ENCODE results near the gene PEMT. TPM values are rescaled to one million over a fixed set of nuclear protein-coding genes. Genes with fewer than 3 reads are reported as not detected.

The PEMT gene
- total RNA-seq, 2 experiments from 2014 or later, result 11.4 to 12.0 TPM

DNA sequence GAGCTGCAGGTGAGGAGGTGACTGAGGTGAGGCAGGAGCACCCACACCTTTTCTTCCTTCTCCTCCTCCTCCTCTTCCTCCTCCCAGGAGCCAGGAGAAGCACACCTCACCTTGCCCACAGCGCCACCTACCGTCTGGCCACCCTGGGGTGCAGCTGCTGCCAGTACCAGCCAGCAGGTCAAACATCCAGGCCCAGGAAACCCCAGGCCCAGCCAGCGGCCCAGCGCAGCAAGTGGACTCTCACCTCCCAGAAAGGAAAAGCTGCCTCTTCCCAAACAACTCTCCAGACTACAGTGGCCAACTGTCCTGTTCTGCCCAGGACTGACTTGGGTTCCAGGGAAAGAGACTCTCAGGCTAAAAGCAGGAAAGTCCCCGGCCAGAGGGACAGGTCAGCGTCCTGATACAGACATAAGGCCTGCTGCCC, 22.7 kb downstream of the PEMT start:
- ATAC-seq (ENCODE audit: poor library complexity) (no peak), DNase-seq (peak; percentile 16 to 64 (median 38))
- intact Hi-C loops (cut with DNase I, micrococcal nuclease), result loop anchor here (1.0 to 5.0 kb wide), 3 partner anchors 66 to 214 kb away; no protein-coding TSS in a partner anchor
- H3K4me3 Mint-ChIP-seq, result no peak overlapping the region
- Histone ChIP-seq H3K36me3 (ENCODE audit: insufficient read depth, low read length) (peaks cover 2% of the 10 kb centered on the region), H3K4me3 (ENCODE audit: low read length) (no peak overlapping the region), H3K27ac (ENCODE audit: low read depth in 1 of 2, low read length in 2 of 2) (no peak overlapping the region), H3K9me3 (ENCODE audit: control insufficient read depth in 1 of 2, insufficient read depth in 1 of 2, low read length in 2 of 2) (no peaks in the 10 kb centered on the region), H3K4me1 (ENCODE audit: insufficient read depth, low read length) (no peaks in the 10 kb centered on the region), H3K27me3 (ENCODE audit: control insufficient read depth in 1 of 2, insufficient read depth in 2 of 2, low read length in 2 of 2) (no peaks in the 10 kb centered on the region)
- no peaks in the 10 kb centered on the region for H3K9me3 Mint-ChIP-seq
- ChIA-PET CTCF (interaction anchor here (1.0 kb wide), 1 partner anchor 72 kb away, joined by 7 read pairs; the partner anchor contains the start of gene RASD1), POLR2A (no interaction called here)
- no peaks in the 10 kb centered on the region for H3K27me3 Mint-ChIP-seq
- no peaks in the 10 kb centered on the region for H3K4me1 Mint-ChIP-seq (ENCODE audit: low read depth)
- TF ChIP-seq CTCF (IDR thresholded peaks at IDR 0.05), result no peak
- H3K27ac Mint-ChIP-seq, result no peak overlapping the region
- H3K36me3 Mint-ChIP-seq (ENCODE audit: low read depth), result peaks cover 11% of the 10 kb centered on the region

- no peak overlapping the region for H3K4me3 ChIP-seq (ENCODE audit: low read length)
- H3K4me1 ChIP-seq (ENCODE audit: insufficient read depth, low read length), result no peaks in the 10 kb centered on the region
- Mint-ChIP-seq H3K36me3 (ENCODE audit: low read depth) (peaks cover 11% of the 10 kb centered on the region), H3K4me1 (ENCODE audit: low read depth) (no peaks in the 10 kb centered on the region), H3K4me3 (no peak overlapping the region), H3K27me3 (no peaks in the 10 kb centered on the region), H3K27ac (no peak overlapping the region), H3K9me3 (no peaks in the 10 kb centered on the region)
- peaks cover 2% of the 10 kb centered on the region for H3K36me3 ChIP-seq (ENCODE audit: insufficient read depth, low read length)
- no peak for TF ChIP-seq CTCF (IDR thresholded peaks at IDR 0.05)
- no peak overlapping the region for H3K27ac ChIP-seq (ENCODE audit: low read depth in 1 of 2, low read length in 2 of 2)
- CTCF ChIA-PET, result no interaction called here
- POLR2A ChIA-PET, result no interaction called here
- H3K9me3 ChIP-seq (ENCODE audit: control insufficient read depth in 1 of 2, insufficient read depth in 1 of 2, low read length in 2 of 2), result no peaks in the 10 kb centered on the region
- intact Hi-C loops (cut with DNase I, micrococcal nuclease), result loop anchor here (1.0 to 5.0 kb wide), 3 partner anchors 65 to 213 kb away; no protein-coding TSS in a partner anchor
- DNase-seq (no peak), ATAC-seq (ENCODE audit: poor library complexity) (no peak)
- H3K27me3 ChIP-seq (ENCODE audit: control insufficient read depth in 1 of 2, insufficient read depth in 2 of 2, low read length in 2 of 2), result no peaks in the 10 kb centered on the region
Measured at GRCh38 chr17:17567631-17568030, 23.9 kb downstream of the PEMT start.

- Histone ChIP-seq H3K36me3 (ENCODE audit: insufficient read depth, low read length) (peaks cover 2% of the 10 kb centered on the region), H3K4me1 (ENCODE audit: insufficient read depth, low read length) (no peaks in the 10 kb centered on the region), H3K27ac (ENCODE audit: low read depth in 1 of 2, low read length in 2 of 2) (no peak overlapping the region), H3K9me3 (ENCODE audit: control insufficient read depth in 1 of 2, insufficient read depth in 1 of 2, low read length in 2 of 2) (no peaks in the 10 kb centered on the region), H3K4me3 (ENCODE audit: low read length) (no peak overlapping the region), H3K27me3 (ENCODE audit: control insufficient read depth in 1 of 2, insufficient read depth in 2 of 2, low read length in 2 of 2) (no peaks in the 10 kb centered on the region)
- Mint-ChIP-seq H3K27ac (no peak overlapping the region), H3K4me3 (no peak overlapping the region), H3K36me3 (ENCODE audit: low read depth) (peaks cover 11% of the 10 kb centered on the region), H3K27me3 (no peaks in the 10 kb centered on the region), H3K9me3 (no peaks in the 10 kb centered on the region), H3K4me1 (ENCODE audit: low read depth) (no peaks in the 10 kb centered on the region)
- no peak for ATAC-seq (ENCODE audit: poor library complexity)
- intact Hi-C loops (cut with DNase I, micrococcal nuclease), result loop anchor here in 1 of 2 experiments (5.0 kb wide), 1 partner anchor 65 kb away; no protein-coding TSS in a partner anchor
- CTCF ChIA-PET, result no interaction called here
- no peak for DNase-seq
- no peak for TF ChIP-seq CTCF (IDR thresholded peaks at IDR 0.05)
- POLR2A ChIA-PET, result no interaction called here
Measured at GRCh38 chr17:17566896-17567513, 24.5 kb downstream of the PEMT start.

Data from CD4-positive, alpha-beta T cell (primary cell).